ENCODE measurements around the gene ARHGAP29.

DNA sequence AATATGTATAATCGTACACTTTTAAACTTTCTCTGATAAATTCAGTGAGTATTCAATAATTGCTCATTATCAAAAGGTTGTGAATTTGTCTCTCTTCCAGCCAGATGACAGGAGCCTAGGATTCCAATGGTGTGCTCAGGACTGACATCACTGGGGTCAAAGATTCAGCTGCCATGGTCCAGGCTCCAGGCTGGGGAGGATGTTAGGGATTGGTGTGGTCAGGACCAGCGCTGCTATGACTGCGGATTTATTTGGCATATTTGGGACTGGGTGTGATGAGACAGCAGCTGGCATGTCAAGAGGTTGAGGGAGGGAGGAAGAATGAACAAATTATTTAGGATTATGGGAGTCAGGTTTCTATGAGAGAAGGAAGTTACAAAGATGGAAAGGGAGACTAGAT, 68.3 kb downstream of the ARHGAP29 start:
- TF ChIP-seq CTCF (IDR thresholded peaks at IDR 0.05) (no peak), POLR2A (IDR thresholded peaks at IDR 0.05) (no peak)

All from thyroid gland (tissue), 4 donors.